Epithelial cell of esophagus (primary cell): ENCODE measurements around the gene SMAD3.
A peak's percentile ranks its signal among the peaks of the same experiment; 100 is the strongest.

Source experiments
- DNase-seq: peaks from one replicate; pipeline ENCODE4 v3.0.0; 2010; ENCODE audit warnings: low read depth
- H3K4me3 ChIP-seq: 2 replicates; pipeline ENCODE4 v1.5.1; 2011; ENCODE audit warnings: mild to moderate bottlenecking, low read length, control low read depth
- TF ChIP-seq, protein P1 (sequence below): IDR thresholded peaks from 2 replicates; pipeline ENCODE4 v1.5.1; 2011; ENCODE audit warnings: low read depth, mild to moderate bottlenecking, low read length, control low read depth, inconsistent platforms; ENCODE audit not compliant: insufficient read depth; ENCODE audit errors: missing control alignments

Gene SMAD3

GRCh38 chr15:67219288-67219687 lies 153.9 kb downstream of the SMAD3 start:
- TF ChIP-seq, protein P1, sequence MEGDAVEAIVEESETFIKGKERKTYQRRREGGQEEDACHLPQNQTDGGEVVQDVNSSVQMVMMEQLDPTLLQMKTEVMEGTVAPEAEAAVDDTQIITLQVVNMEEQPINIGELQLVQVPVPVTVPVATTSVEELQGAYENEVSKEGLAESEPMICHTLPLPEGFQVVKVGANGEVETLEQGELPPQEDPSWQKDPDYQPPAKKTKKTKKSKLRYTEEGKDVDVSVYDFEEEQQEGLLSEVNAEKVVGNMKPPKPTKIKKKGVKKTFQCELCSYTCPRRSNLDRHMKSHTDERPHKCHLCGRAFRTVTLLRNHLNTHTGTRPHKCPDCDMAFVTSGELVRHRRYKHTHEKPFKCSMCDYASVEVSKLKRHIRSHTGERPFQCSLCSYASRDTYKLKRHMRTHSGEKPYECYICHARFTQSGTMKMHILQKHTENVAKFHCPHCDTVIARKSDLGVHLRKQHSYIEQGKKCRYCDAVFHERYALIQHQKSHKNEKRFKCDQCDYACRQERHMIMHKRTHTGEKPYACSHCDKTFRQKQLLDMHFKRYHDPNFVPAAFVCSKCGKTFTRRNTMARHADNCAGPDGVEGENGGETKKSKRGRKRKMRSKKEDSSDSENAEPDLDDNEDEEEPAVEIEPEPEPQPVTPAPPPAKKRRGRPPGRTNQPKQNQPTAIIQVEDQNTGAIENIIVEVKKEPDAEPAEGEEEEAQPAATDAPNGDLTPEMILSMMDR = no peak
- no peak overlapping the region for H3K4me3 ChIP-seq
- no peak for DNase-seq

DNA sequence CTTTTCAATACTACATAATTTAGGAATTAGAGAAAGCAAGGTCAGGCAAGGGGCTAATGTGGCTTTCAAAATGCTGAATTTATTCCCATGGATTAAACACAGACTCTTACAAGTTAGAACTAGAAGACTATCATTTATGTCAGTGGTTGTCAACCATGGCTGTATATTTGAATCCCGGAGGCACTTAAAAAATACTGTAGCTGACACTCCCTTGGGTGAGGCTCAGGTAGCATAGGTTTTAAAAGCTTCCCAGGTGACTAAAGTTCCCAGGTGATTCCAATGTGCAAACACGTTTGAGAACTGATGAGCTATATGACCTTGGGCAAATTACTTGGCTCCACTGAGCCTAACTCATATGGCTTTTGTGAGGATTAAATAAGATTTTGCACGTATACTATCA lies 159.5 kb downstream of the SMAD3 start:
- TF ChIP-seq, protein P1 = no peak
- no peak overlapping the region for H3K4me3 ChIP-seq
- DNase-seq = peak; percentile 99

GRCh38 chr15:67225336-67225735 lies 159.9 kb downstream of the SMAD3 start:
- no peak overlapping the region for H3K4me3 ChIP-seq
- TF ChIP-seq, protein P1 = no peak
- peak; percentile 89 for DNase-seq

DNA sequence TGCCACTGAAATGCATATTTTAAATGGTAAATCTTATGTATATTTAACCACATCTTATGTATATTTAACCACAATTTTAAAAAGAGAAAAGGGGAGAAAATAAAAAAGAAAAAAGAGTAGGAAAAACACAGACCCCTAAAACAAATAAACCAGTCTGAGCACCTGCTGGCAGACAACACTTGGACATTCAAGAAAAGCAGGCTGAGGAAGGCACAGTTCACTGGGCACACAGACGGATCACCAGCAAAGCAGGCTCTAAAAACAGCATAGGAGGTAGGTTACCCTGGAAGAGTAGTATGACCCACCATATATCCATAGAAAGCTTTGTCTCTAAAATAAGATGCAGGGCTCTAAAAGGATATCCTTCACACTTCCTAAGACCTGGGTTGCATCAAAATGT lies 162.0 kb downstream of the SMAD3 start:
- no peak overlapping the region for H3K4me3 ChIP-seq
- TF ChIP-seq, protein P1 = no peak
- no peak for DNase-seq

GRCh38 chr15:67227846-67228245 lies 162.4 kb downstream of the SMAD3 start:
- no peak overlapping the region for H3K4me3 ChIP-seq
- TF ChIP-seq, protein P1 = no peak
- DNase-seq = no peak

- TF ChIP-seq, protein P1 = no peak
- DNase-seq = no peak
- no peak overlapping the region for H3K4me3 ChIP-seq
Measured at GRCh38 chr15:67228286-67228685, 162.9 kb downstream of the SMAD3 start.

DNA sequence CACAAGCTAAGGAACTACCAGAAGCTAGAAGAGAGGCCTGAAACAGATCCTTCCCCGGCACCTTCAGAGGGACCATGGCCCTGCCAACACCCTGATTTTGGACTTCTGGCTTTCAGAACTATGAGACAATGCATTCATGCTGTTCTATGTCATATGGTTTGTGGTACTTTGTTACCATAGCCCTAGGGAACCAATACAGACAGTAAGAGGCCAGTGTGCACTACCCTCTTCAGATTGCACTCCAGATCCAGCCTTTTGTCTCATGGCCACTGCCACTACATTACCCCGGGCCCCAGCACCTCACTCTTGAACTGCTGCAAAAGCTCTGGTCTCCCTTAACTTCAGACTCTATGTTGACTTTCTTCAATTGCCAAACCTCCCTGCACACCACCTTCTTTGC lies 165.1 kb downstream of the SMAD3 start:
- H3K4me3 ChIP-seq = no peak overlapping the region
- no peak for DNase-seq
- TF ChIP-seq, protein P1 = no peak
